A673 (cell line): ENCODE data around the gene WDR72. TPM values are rescaled to one million over a fixed set of nuclear protein-coding genes. Genes with fewer than 3 reads are reported as not detected.

Experiments used
- BruUV-seq: library from RNA; stranded (reverse); fragments of 400-500 nt; replicated peaks from 2 replicates; lab custom pipeline; 2021; lab: Mats Ljungman, UMichigan
- CTCF ChIA-PET: fragments of 300-600 bp; sonication (Branson Sonifier 250); formaldehyde crosslinking; loops from one replicate; lab custom pipeline; 2022; ENCODE audit warnings: antibody characterized with exemption; lab: Charles Lee
- POLR2A ChIA-PET: fragments of 300-600 bp; sonication (Branson Sonifier 250); formaldehyde crosslinking; loops from one replicate; lab custom pipeline; 2022; ENCODE audit warnings: antibody characterized with exemption; ENCODE audit not compliant: low non-redundant PET; lab: Charles Lee
- DNase-seq: peaks from one replicate; pipeline ENCODE4 v3.0.0-alpha.2; 2015; ENCODE audit warnings: low spot score
- H3K27ac ChIP-seq: fragments of 200-600 bp; sonication (generic); 2 replicates; pipeline ENCODE4 v1.5.1; 2016; ENCODE audit warnings: mixed run types, low read depth, mild to moderate bottlenecking, mixed read lengths, antibody characterized with exemption, low read length; ENCODE audit not compliant: poor library complexity, severe bottlenecking
- H3K27me3 ChIP-seq: fragments of 200-600 bp; sonication (generic); replicated peaks from 2 replicates; pipeline ENCODE4 v1.6.1; 2017; ENCODE audit warnings: mixed run types, low read depth, mild to moderate bottlenecking, mixed read lengths, antibody characterized with exemption, low read length; ENCODE audit not compliant: insufficient read depth, poor library complexity
- H3K36me3 ChIP-seq: fragments of 200-600 bp; sonication (generic); 2 replicates; pipeline ENCODE4 v1.6.1; 2016; ENCODE audit warnings: mixed run types, mild to moderate bottlenecking, mixed read lengths, antibody characterized with exemption, low read length; ENCODE audit not compliant: insufficient read depth, poor library complexity, severe bottlenecking
- H3K4me1 ChIP-seq: fragments of 200-600 bp; sonication (generic); 2 replicates; pipeline ENCODE4 v1.6.1; 2017; ENCODE audit warnings: mixed run types, mild to moderate bottlenecking, mixed read lengths, antibody characterized with exemption, low read length; ENCODE audit not compliant: insufficient read depth, poor library complexity, severe bottlenecking
- H3K4me3 ChIP-seq: fragments of 200-600 bp; sonication (generic); 2 replicates; pipeline ENCODE4 v1.5.1; 2016; ENCODE audit warnings: low read depth, mixed run types, mild to moderate bottlenecking, mixed read lengths, low read length; ENCODE audit not compliant: poor library complexity, severe bottlenecking
- H3K9me3 ChIP-seq: fragments of 200-600 bp; sonication (generic); 2 replicates; pipeline ENCODE4 v1.6.1; 2016; ENCODE audit warnings: mixed run types, low read depth, mild to moderate bottlenecking, mixed read lengths, antibody characterized with exemption, low read length; ENCODE audit not compliant: poor library complexity, severe bottlenecking
- EZH2 ChIP-seq: fragments of 200-600 bp; sonication (generic); IDR thresholded peaks from 2 replicates; pipeline ENCODE4 v1.6.1; 2017; ENCODE audit warnings: borderline replicate concordance, low read depth, mild to moderate bottlenecking, mixed read lengths, antibody characterized with exemption, low read length; ENCODE audit not compliant: poor library complexity, severe bottlenecking
- intact Hi-C: fragments of 100-400 bp; cut with micrococcal nuclease; formaldehyde crosslinking; loops from one replicate; pipeline ENCODE4 v1.10.0; 2022; ENCODE audit not compliant: unreplicated experiment
- total RNA-seq: library from RNA; stranded (reverse); gene quantifications from 2 replicates; pipeline ENCODE4 v1.2.3, GENCODE V29; 2021
- TF ChIP-seq, protein P1 (sequence below): fragments of 300-800, 200-600 bp; sonication (generic); conservative IDR thresholded peaks from 2 replicates; pipeline ENCODE4 v1.5.1; 2017; ENCODE audit warnings: low read depth, mild to moderate bottlenecking, antibody characterized with exemption, low read length, moderate library complexity, mixed read lengths

The WDR72 gene
- total RNA-seq, 1 experiment from 2014 or later: not detected

DNA sequence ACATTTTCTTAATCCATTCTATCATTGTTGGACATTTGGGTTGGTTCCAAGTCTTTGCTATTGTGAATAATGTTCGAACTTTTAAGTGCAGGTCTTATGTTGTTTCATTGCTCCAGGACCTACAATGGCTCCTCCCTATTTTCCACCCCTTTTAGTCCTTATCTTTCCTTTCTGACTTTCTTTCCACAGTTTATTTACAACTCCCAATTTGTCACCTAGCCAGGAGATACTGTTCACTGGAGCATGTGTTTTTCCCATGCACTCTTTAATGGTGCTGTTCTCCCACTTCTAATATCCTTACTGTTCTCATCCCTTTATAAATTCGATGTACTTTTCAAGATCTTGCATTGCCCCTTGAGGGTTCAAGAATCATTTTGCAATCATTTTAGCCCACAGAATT, 290.0 kb downstream of the WDR72 start:
- Histone ChIP-seq H3K4me3 (no peak overlapping the region), H3K9me3 (no peaks in the 10 kb centered on the region), H3K27me3 (no peaks in the 10 kb centered on the region), H3K27ac (no peak overlapping the region), H3K36me3 (no peaks in the 10 kb centered on the region), H3K4me1 (no peaks in the 10 kb centered on the region)
- ChIA-PET CTCF (no interaction called here), POLR2A (no interaction called here)
- BruUV-seq: no TSS peak
- intact Hi-C loops: no loop called here
- TF ChIP-seq EZH2: no peak
- TF ChIP-seq, protein P1, sequence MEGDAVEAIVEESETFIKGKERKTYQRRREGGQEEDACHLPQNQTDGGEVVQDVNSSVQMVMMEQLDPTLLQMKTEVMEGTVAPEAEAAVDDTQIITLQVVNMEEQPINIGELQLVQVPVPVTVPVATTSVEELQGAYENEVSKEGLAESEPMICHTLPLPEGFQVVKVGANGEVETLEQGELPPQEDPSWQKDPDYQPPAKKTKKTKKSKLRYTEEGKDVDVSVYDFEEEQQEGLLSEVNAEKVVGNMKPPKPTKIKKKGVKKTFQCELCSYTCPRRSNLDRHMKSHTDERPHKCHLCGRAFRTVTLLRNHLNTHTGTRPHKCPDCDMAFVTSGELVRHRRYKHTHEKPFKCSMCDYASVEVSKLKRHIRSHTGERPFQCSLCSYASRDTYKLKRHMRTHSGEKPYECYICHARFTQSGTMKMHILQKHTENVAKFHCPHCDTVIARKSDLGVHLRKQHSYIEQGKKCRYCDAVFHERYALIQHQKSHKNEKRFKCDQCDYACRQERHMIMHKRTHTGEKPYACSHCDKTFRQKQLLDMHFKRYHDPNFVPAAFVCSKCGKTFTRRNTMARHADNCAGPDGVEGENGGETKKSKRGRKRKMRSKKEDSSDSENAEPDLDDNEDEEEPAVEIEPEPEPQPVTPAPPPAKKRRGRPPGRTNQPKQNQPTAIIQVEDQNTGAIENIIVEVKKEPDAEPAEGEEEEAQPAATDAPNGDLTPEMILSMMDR: no peak
- DNase-seq: no peak

Other genes with a start within 250 kb of the WDR72 start
- gene UNC13C, start 218.8 kb upstream of the WDR72 start, total RNA-seq: not detected in 2 replicates